ENCODE results near the gene SSBP3.

GRCh38 chr1:54310439-54311328 is 95.5 kb downstream of the SSBP3 start:
- TF ChIP-seq POLR2AphosphoS5 (IDR thresholded peaks at IDR 0.05; ENCODE audit: low read depth) (no peak), CTCF (IDR thresholded peaks at IDR 0.05; ENCODE audit: insufficient read depth, low read length) (peak; percentile 14), REST (IDR thresholded peaks at IDR 0.05; ENCODE audit: insufficient replicate concordance, low read depth) (no peak), GABPA (IDR thresholded peaks at IDR 0.05; ENCODE audit: low read depth) (no peak), SPI1 (IDR thresholded peaks at IDR 0.05; ENCODE audit: borderline replicate concordance, low read depth) (no peak)

Measured in HL-60 (cell line).